MM.1S (cell line): ENCODE data around the gene TMEM44.

Experiments used
- DNase-seq: peaks from one replicate; pipeline ENCODE4 v3.0.0-alpha.2; 2015
- H2AFZ ChIP-seq: fragments of 300-600 bp; sonication (generic); 2 replicates; pipeline ENCODE4 v1.6.0; 2016; ENCODE audit warnings: antibody characterized with exemption, low read length
- H3F3A ChIP-seq: fragments of 300-600 bp; sonication (generic); 2 replicates; pipeline ENCODE4 v1.6.1; 2016; ENCODE audit warnings: mild to moderate bottlenecking, antibody characterized with exemption, low read length, moderate library complexity, mixed read lengths; ENCODE audit not compliant: insufficient read depth
- H3K27ac ChIP-seq: fragments of 300-600 bp; sonication (generic); 2 replicates; pipeline ENCODE4 v1.5.1; 2016; ENCODE audit warnings: mild to moderate bottlenecking, low read length
- H3K27me3 ChIP-seq: fragments of 300-600 bp; sonication (generic); replicated peaks from 2 replicates; pipeline ENCODE4 v1.6.0; 2016; ENCODE audit warnings: low read length; ENCODE audit not compliant: insufficient read depth
- H3K36me3 ChIP-seq: fragments of 300-600 bp; sonication (generic); replicated peaks from 2 replicates; pipeline ENCODE4 v1.6.1; 2016; ENCODE audit warnings: mild to moderate bottlenecking, low read length, mixed read lengths; ENCODE audit not compliant: insufficient read depth
- H3K4me1 ChIP-seq: fragments of 300-600 bp; sonication (generic); 2 replicates; pipeline ENCODE4 v1.6.1; 2016; ENCODE audit warnings: low read length, mixed read lengths
- H3K4me2 ChIP-seq: fragments of 300-600 bp; sonication (generic); 2 replicates; pipeline ENCODE4 v1.6.0; 2016; ENCODE audit warnings: low read depth, low read length
- H3K4me3 ChIP-seq: fragments of 300-600 bp; sonication (generic); 2 replicates; pipeline ENCODE4 v1.5.1; 2016; ENCODE audit warnings: low read length, mixed read lengths
- H3K79me2 ChIP-seq: fragments of 300-600 bp; sonication (generic); 2 replicates; pipeline ENCODE4 v1.6.1; 2016; ENCODE audit warnings: mixed run types, low read length, mixed read lengths
- H3K9ac ChIP-seq: fragments of 300-600 bp; sonication (generic); 2 replicates; pipeline ENCODE4 v1.6.1; 2016; ENCODE audit warnings: low read length, mixed read lengths
- H3K9me2 ChIP-seq: fragments of 300-600 bp; sonication (generic); replicated peaks from 2 replicates; pipeline ENCODE4 v1.6.1; 2016; ENCODE audit warnings: mild to moderate bottlenecking, low read length, mixed read lengths; ENCODE audit not compliant: insufficient read depth
- H3K9me3 ChIP-seq: fragments of 300-600 bp; sonication (generic); replicated peaks from 2 replicates; pipeline ENCODE4 v1.6.1; 2016; ENCODE audit warnings: mild to moderate bottlenecking, low read length, mixed read lengths; ENCODE audit not compliant: insufficient read depth
- H4K20me1 ChIP-seq: fragments of 300-600 bp; sonication (generic); 2 replicates; pipeline ENCODE4 v1.6.1; 2016; ENCODE audit warnings: mild to moderate bottlenecking, low read length, moderate library complexity, mixed read lengths; ENCODE audit not compliant: insufficient read depth
- EZH2 ChIP-seq: fragments of 300-600 bp; sonication (generic); optimal IDR thresholded peaks from 2 replicates; pipeline ENCODE3; 2017; ENCODE audit warnings: low read depth, mild to moderate bottlenecking, antibody characterized with exemption, low read length, mixed read lengths
- EZH2phosphoT487 ChIP-seq: fragments of 300-600 bp; sonication (generic); IDR thresholded peaks from 2 replicates; pipeline ENCODE4 v1.6.1; 2018; ENCODE audit warnings: antibody characterized with exemption, low read length
- TF ChIP-seq, protein P1 (sequence below): fragments of 300-600 bp; sonication (generic); IDR thresholded peaks from 2 replicates; pipeline ENCODE4 v1.5.1; 2016; ENCODE audit warnings: antibody characterized with exemption, low read length, mixed read lengths

TMEM44 gene

DNA sequence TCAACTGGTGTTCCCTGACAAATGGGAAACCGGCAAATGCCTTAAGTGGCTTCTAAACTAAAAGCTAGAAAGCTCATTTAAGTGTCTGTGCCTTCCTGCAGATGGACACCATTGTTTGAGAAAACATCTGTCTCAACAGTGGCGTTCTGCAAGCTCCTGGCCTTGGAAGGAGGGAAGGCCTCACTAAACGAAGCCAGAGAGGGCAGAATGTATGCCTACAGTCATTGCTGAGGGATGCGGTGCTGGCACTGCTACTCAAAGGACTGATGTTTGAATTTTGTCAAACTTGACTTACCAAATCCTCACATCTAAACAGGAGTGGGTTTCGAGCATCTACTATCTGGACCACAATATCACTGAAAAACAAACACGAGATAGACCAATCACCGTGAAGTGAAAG, 26.6 kb upstream of the TMEM44 start:
- H3K27ac ChIP-seq: no peak overlapping the region
- no peak for DNase-seq
- H2AFZ ChIP-seq: no peak overlapping the region
- H3K9me2 ChIP-seq: no peaks in the 10 kb centered on the region
- TF ChIP-seq, protein P1, sequence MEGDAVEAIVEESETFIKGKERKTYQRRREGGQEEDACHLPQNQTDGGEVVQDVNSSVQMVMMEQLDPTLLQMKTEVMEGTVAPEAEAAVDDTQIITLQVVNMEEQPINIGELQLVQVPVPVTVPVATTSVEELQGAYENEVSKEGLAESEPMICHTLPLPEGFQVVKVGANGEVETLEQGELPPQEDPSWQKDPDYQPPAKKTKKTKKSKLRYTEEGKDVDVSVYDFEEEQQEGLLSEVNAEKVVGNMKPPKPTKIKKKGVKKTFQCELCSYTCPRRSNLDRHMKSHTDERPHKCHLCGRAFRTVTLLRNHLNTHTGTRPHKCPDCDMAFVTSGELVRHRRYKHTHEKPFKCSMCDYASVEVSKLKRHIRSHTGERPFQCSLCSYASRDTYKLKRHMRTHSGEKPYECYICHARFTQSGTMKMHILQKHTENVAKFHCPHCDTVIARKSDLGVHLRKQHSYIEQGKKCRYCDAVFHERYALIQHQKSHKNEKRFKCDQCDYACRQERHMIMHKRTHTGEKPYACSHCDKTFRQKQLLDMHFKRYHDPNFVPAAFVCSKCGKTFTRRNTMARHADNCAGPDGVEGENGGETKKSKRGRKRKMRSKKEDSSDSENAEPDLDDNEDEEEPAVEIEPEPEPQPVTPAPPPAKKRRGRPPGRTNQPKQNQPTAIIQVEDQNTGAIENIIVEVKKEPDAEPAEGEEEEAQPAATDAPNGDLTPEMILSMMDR: no peak
- TF ChIP-seq EZH2phosphoT487: no peak
- no peak for TF ChIP-seq EZH2
- H3K4me2 ChIP-seq: no peak overlapping the region
- H3K9ac ChIP-seq: no peak overlapping the region
- no peaks in the 10 kb centered on the region for H3K4me1 ChIP-seq
- H3K27me3 ChIP-seq: no peaks in the 10 kb centered on the region
- no peak overlapping the region for H3K4me3 ChIP-seq
- peaks cover 12% of the 10 kb centered on the region; the same call in 1 of the 2 replicates for H3K79me2 ChIP-seq
- no peaks in the 10 kb centered on the region for H3K9me3 ChIP-seq
- no peaks in the 10 kb centered on the region for H4K20me1 ChIP-seq
- H3K36me3 ChIP-seq: peaks cover 13% of the 10 kb centered on the region; the same call in 1 of the 2 replicates
- no peaks in the 10 kb centered on the region for H3F3A ChIP-seq

DNA sequence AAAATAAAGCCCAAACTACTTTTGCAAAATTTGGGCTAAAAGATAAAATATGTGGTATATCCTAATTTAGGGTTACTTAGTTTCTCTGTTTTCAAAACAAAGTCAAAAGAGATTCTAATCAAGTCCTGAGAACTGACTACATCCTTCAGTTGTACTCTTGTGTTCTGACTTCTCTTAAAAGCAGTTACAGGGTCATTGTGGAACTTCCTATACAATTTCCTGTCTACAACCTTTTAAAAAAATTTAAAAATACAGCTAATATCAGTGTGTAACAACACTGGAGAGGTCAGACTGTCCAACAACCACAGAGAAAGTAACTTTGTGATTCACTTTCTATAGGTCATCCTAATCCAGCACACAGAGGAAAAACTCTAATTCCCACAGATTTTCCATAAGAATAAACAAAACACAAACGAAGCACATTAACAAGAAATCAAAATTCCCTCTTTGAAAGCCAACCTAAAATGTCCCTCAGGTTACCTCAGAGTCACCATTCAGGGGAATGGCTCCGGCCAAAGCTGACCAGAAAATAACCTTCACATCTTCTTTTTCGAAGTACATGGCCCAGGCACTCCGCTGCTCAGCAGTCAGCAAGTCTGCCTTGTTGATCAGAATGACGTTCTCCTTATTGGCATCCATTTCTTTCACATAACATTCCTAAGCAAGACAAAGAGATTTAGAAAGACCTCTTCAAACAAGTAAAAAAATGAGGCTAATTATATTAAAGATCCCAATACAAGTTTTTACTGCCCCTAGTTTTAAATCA, 25.4 kb upstream of the TMEM44 start:
- no peaks in the 10 kb centered on the region for H3K9me3 ChIP-seq
- H3K9ac ChIP-seq: no peak overlapping the region
- H3F3A ChIP-seq: no peaks in the 10 kb centered on the region
- H4K20me1 ChIP-seq: no peaks in the 10 kb centered on the region
- no peak for DNase-seq
- no peak overlapping the region for H3K4me2 ChIP-seq
- TF ChIP-seq EZH2 (no peak), EZH2phosphoT487 (no peak)
- TF ChIP-seq, protein P1: no peak
- peaks cover 13% of the 10 kb centered on the region; the same call in 1 of the 2 replicates for H3K36me3 ChIP-seq
- peaks cover 12% of the 10 kb centered on the region; the same call in 1 of the 2 replicates for H3K79me2 ChIP-seq
- H2AFZ ChIP-seq: no peak overlapping the region
- H3K9me2 ChIP-seq: no peaks in the 10 kb centered on the region
- H3K27ac ChIP-seq: no peak overlapping the region
- H3K4me3 ChIP-seq: no peak overlapping the region
- H3K27me3 ChIP-seq: no peaks in the 10 kb centered on the region
- no peaks in the 10 kb centered on the region for H3K4me1 ChIP-seq

DNA sequence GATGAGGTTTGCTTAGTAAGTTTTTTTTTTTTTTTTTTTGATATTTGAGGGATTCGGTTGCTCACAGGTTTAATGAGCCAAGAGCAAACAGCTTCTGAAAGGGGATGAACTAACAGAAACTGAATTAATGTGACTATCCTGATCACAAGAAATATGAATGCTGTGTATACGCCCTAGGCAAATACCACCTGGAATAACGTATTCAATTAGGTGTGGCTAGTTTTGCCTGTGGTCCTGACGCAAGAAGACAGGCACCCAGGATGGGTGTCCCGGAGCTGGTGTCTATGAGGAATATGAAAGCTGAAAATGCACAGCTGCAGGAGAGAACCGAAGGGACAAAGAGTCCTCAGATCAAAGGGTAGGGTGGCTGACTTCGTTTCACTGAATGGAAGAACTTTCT, 24.2 kb upstream of the TMEM44 start:
- Histone ChIP-seq H3K4me3 (no peak overlapping the region), H3K36me3 (peaks cover 17% of the 10 kb centered on the region), H4K20me1 (no peaks in the 10 kb centered on the region), H3K9ac (no peak overlapping the region), H3K9me3 (no peaks in the 10 kb centered on the region), H2AFZ (no peak overlapping the region), H3K9me2 (no peaks in the 10 kb centered on the region), H3K79me2 (peaks cover 12% of the 10 kb centered on the region; the same call in 1 of the 2 replicates), H3K27me3 (no peaks in the 10 kb centered on the region), H3K4me1 (no peaks in the 10 kb centered on the region), H3K4me2 (no peak overlapping the region), H3F3A (no peaks in the 10 kb centered on the region), H3K27ac (no peak overlapping the region)
- DNase-seq: no peak
- TF ChIP-seq, protein P1: no peak
- TF ChIP-seq EZH2: no peak
- no peak for TF ChIP-seq EZH2phosphoT487
